Loucy (cell line): ENCODE data around the gene TRIL.

ENCODE experiments used
- CTCF ChIP-seq: fragments of 200-600 bp; sonication (generic); conservative IDR thresholded peaks from 2 replicates; pipeline ENCODE4 v1.5.1; 2014; ENCODE audit warnings: mild to moderate bottlenecking, antibody characterized with exemption, low read length
- EZH2phosphoT487 ChIP-seq: fragments of 200-600 bp; IDR thresholded peaks from 2 replicates; pipeline ENCODE4 v1.6.1; 2018; ENCODE audit warnings: antibody characterized with exemption, mild to moderate bottlenecking, moderate library complexity, borderline replicate concordance

GRCh38 chr7:28979776-28980175, 21.6 kb upstream of the TRIL start:
- no peak for TF ChIP-seq CTCF
- TF ChIP-seq EZH2phosphoT487 = no peak
